K562 (cell line): ENCODE results near the gene COPA. TPM values are rescaled to one million over a fixed set of nuclear protein-coding genes. Genes with fewer than 3 reads are reported as not detected.

Experiments
- ATAC-seq: fragments of 200-7000 bp; cut with Tn5 transposase; 3 replicates; pipeline ENCODE4 v1.9.1; 2020; ENCODE audit warnings: moderate library complexity
- BruUV-seq: library from RNA; stranded (reverse); fragments of 400-500 nt; replicated peaks from 2 replicates; lab custom pipeline; 2021; lab: Mats Ljungman, UMichigan
- CTCF ChIA-PET: fragments of 300-600 bp; formaldehyde crosslinking; extraction: SDS; loops from one replicate; lab custom pipeline; 2021; ENCODE audit warnings: low intra/inter-chr PET ratio; lab: Yijun Ruan, JAX
- POLR2A ChIA-PET: fragments of 300-600, 350-650 bp; sonication (Branson Sonifier 250); formaldehyde crosslinking; extraction: SDS; loops from one replicate; lab custom pipeline; 2021; ENCODE audit warnings: antibody characterized with exemption, inconsistent platforms; lab: Yijun Ruan, JAX
- DNase-seq, 4 experiments: peaks; one replicate each; pipeline versions ENCODE4 v3.0.0 to v3.0.0-alpha.2; 2011 to 2018; ENCODE audit warnings: low spot score in 3 of 4, mixed read lengths in 3 of 4; ENCODE audit errors: extremely low read depth in 1 of 4
- FAIRE-seq: peaks from 2 replicates; lab custom pipeline; 2011; peaks lifted over from hg19 to GRCh38; lab: Jason Lieb, UNC
- H2AFZ ChIP-seq: 2 replicates; pipeline ENCODE4 v1.6.0; 2011; ENCODE audit warnings: low read depth, low read length, control low read depth, inconsistent platforms
- H3K27ac ChIP-seq: fragments of 200-600 bp; 3 replicates; pipeline ENCODE4 v1.8.0; 2011; ENCODE audit warnings: low read depth, mild to moderate bottlenecking, control low read depth, inconsistent platforms, low read length, moderate library complexity, mixed read lengths; ENCODE audit errors: extremely low read depth
- H3K27me3 ChIP-seq, 2 experiments: fragments of 300-600 bp in 1 of 2; 2 replicates in 1 of 2; 3 replicates in 1 of 2; pipeline versions ENCODE4 v1.6.0 to v1.8.0; 2011; ENCODE audit warnings: inconsistent platforms in 2 of 2, low read length in 2 of 2, mild to moderate bottlenecking in 1 of 2, mixed read lengths in 1 of 2, moderate library complexity in 1 of 2; ENCODE audit not compliant: control insufficient read depth in 2 of 2, insufficient read depth in 2 of 2
- H3K36me3 ChIP-seq: fragments of 300-600 bp; 3 replicates; pipeline ENCODE4 v1.8.0; 2011; ENCODE audit warnings: mild to moderate bottlenecking, low read length, inconsistent platforms; ENCODE audit not compliant: control insufficient read depth, insufficient read depth
- H3K4me1 ChIP-seq, 2 experiments: fragments of 200-600 bp in 1 of 2; replicated peaks in 1 of 2; 2 replicates in 1 of 2; 3 replicates in 1 of 2; pipeline versions ENCODE4 v1.5.1 to v1.8.0; 2011; ENCODE audit warnings: inconsistent platforms in 2 of 2, low read length in 2 of 2, mild to moderate bottlenecking in 1 of 2, mixed read lengths in 1 of 2, moderate library complexity in 1 of 2; ENCODE audit not compliant: control insufficient read depth in 2 of 2, insufficient read depth in 2 of 2
- H3K4me2 ChIP-seq: 2 replicates; pipeline ENCODE4 v1.6.1; 2011; ENCODE audit warnings: low read length, control low read depth, inconsistent platforms, mixed read lengths; ENCODE audit not compliant: insufficient read depth
- H3K4me3 ChIP-seq: fragments of 200-600 bp; sonication (generic), shearing (Covaris generic); 2 replicates; pipeline ENCODE4 v1.5.1; 2016; ENCODE audit warnings: control low read depth, inconsistent platforms
- H3K79me2 ChIP-seq: fragments of 200-600 bp; 3 replicates; pipeline ENCODE4 v1.8.0; 2011; ENCODE audit warnings: low read length, inconsistent platforms; ENCODE audit not compliant: control insufficient read depth, insufficient read depth
- H3K9ac ChIP-seq, 2 experiments: 2 replicates each; pipeline versions ENCODE4 v1.6.0 to v1.6.1; 2011; ENCODE audit warnings: low read depth in 2 of 2, low read length in 2 of 2, control low read depth in 1 of 2, inconsistent platforms in 1 of 2, mild to moderate bottlenecking in 1 of 2, mixed read lengths in 1 of 2; ENCODE audit not compliant: insufficient read depth in 1 of 2
- H3K9me1 ChIP-seq: one replicate; pipeline ENCODE4 v1.6.0; 2011; ENCODE audit warnings: inconsistent platforms, mild to moderate bottlenecking, low read length, moderate library complexity; ENCODE audit not compliant: control insufficient read depth, insufficient read depth
- H3K9me3 ChIP-seq: replicated peaks from 2 replicates; pipeline ENCODE4 v1.5.1; 2011; ENCODE audit warnings: low read depth, low read length, inconsistent platforms; ENCODE audit not compliant: control insufficient read depth, insufficient read depth
- H4K20me1 ChIP-seq: replicated peaks from 2 replicates; pipeline ENCODE4 v1.6.1; 2011; ENCODE audit warnings: low read length, inconsistent platforms, mixed read lengths; ENCODE audit not compliant: control insufficient read depth, insufficient read depth
- BCL6 ChIP-seq: fragments of 250-450 bp; sonication (Bioruptor Pico); IDR thresholded peaks from 2 replicates; pipeline ENCODE4 v1.4.0; 2020
- CCAR2 ChIP-seq: fragments of 200-400 bp; formaldehyde crosslinking; IDR thresholded peaks from 2 replicates; pipeline ENCODE4 v1.6.1; 2017; ENCODE audit warnings: mild to moderate bottlenecking, low read depth, low read length
- COPS2 ChIP-seq: fragments of 450-650 bp; conservative IDR thresholded peaks from 2 replicates; pipeline ENCODE4 v1.6.1; 2016; ENCODE audit warnings: mild to moderate bottlenecking, moderate library complexity
- E2F3 ChIP-seq: fragments of 250-450 bp; sonication (Bioruptor Pico); IDR thresholded peaks from 2 replicates; pipeline ENCODE4 v1.4.0; 2020; ENCODE audit warnings: mild to moderate bottlenecking
- HNRNPK ChIP-seq: fragments of 200-400 bp; formaldehyde crosslinking; IDR thresholded peaks from one replicate; pipeline ENCODE4 v1.6.1; 2018; ENCODE audit warnings: mild to moderate bottlenecking, low read depth, low read length; ENCODE audit not compliant: poor library complexity, severe bottlenecking
- SAP30 ChIP-seq: fragments of 200-600 bp; sonication (generic); IDR thresholded peaks from 2 replicates; pipeline ENCODE4 v1.6.1; 2012; ENCODE audit warnings: borderline replicate concordance, low read depth, mild to moderate bottlenecking, moderate library complexity, low read length, control low read depth, inconsistent platforms; ENCODE audit not compliant: insufficient read depth, poor library complexity, severe bottlenecking
- TEAD1 ChIP-seq, 2 experiments: fragments of 450-650 bp in 1 of 2; sonication (generic) in 1 of 2; formaldehyde crosslinking; IDR thresholded peaks; 2 replicates each; pipeline versions ENCODE4 v1.4.0 to v1.8.0; 2020 to 2022; ENCODE audit warnings: mild to moderate bottlenecking in 2 of 2, missing genetic modification reagents in 1 of 2
- XRCC3 ChIP-seq: fragments of 450-650 bp; IDR thresholded peaks from 2 replicates; pipeline ENCODE4 v1.6.1; 2017; ENCODE audit warnings: mild to moderate bottlenecking, moderate library complexity
- WGBS: fragments of 100-300 bp; shearing (Covaris generic); methylation state at CpG from one replicate; pipeline ENCODE4 v1.1.6; 2016; ENCODE audit warnings: low coverage, mixed read lengths; ENCODE audit not compliant: insufficient coverage; ENCODE audit errors: missing lambda C conversion rate; 5-methylcytosine and 5-hydroxymethylcytosine counted together
- in situ Hi-C: fragments of 300-500 bp; cut with MboI; formaldehyde crosslinking; loops from 4 replicates; pipeline ENCODE4 v1.15.0; 2018; ENCODE audit warnings: inconsistent platforms, mixed read lengths
- intact Hi-C: fragments of 100-400 bp; cut with micrococcal nuclease; formaldehyde crosslinking; loops from 2 replicates; pipeline ENCODE4 v1.14.2; 2022
- polyA plus RNA-seq, 8 experiments: library from polyadenylated mRNA; depleted of rRNA in 4 of 8; stranded (reverse) in 5 of 8; unstranded in 3 of 8; fragments of >200 nt; fragmentation: Nextera tagmentation in 2 of 8; fragmentation: Illumina TruSeq in 1 of 8; extraction: Ambion mirVana in 2 of 8; extraction: Trizol in 1 of 8; gene quantifications; 2 replicates each; pipeline versions ENCODE4 v1.2.1 to v1.2.3, GENCODE V29; 2011 to 2014; ENCODE audit warnings: inconsistent platforms in 1 of 8, missing spikeins in 1 of 8
- total RNA-seq, 7 experiments: library from RNA; depleted of rRNA in 6 of 7; stranded (reverse); fragments of >200 nt in 6 of 7; fragmentation: Illumina TruSeq in 2 of 7; extraction: Trizol in 2 of 7; gene quantifications; 2 replicates each; pipeline versions ENCODE4 v1.2.1 to v1.2.3, GENCODE V29; 2011 to 2021; ENCODE audit warnings: low replicate concordance in 1 of 7
- TF ChIP-seq, protein P1 (sequence below): fragments of 450-650 bp; IDR thresholded peaks from 2 replicates; pipeline ENCODE4 v1.7.0; 2016; ENCODE audit warnings: borderline replicate concordance
- TF ChIP-seq, protein P2 (sequence below): sonication (generic); formaldehyde crosslinking; IDR thresholded peaks from 2 replicates; pipeline ENCODE4 v1.8.0; 2023; ENCODE audit warnings: missing genetic modification reagents, mild to moderate bottlenecking, borderline replicate concordance

The COPA gene
- total and polyA plus RNA-seq, 9 of the 15 experiments (the other 6 are each of a cell fraction or from before 2014, with no cell fraction given), result 49.8 to 222 (median 110) TPM

DNA sequence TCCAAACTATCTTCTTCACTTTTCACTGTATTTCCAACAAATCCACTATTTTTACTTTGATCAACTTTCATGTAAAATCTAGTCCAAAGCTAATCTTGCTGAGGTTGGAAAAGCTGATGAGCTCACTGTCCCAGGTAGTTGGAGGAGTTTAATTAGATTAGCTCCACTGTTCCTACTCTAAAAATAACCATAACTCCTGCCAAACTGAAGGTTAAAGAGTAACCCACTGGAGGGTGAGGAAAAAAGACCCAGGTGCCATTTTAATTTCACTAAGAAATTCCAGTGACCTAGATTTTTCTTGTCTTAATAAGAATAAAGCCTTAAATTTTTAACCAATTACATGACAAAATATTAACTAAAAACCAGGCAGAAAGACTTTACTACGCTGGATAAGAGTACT lies 96.0 kb downstream of the COPA start:
- BruUV-seq, result no TSS peak
- DNase-seq (no peak), ATAC-seq (no peak), FAIRE-seq (no peak)
- Histone ChIP-seq H3K79me2 (peaks cover 56% of the 10 kb centered on the region), H3K9me3 (no peaks in the 10 kb centered on the region), H4K20me1 (peaks cover 5% of the 10 kb centered on the region; the same call in 1 of the 2 replicates), H3K9ac (no peak overlapping the region), H3K4me1 (no peaks in the 10 kb centered on the region), H2AFZ (no peak overlapping the region), H3K36me3 (peaks cover 44% of the 10 kb centered on the region), H3K4me2 (no peak overlapping the region), H3K27ac (no peak overlapping the region), H3K4me3 (no peak overlapping the region), H3K9me1 (no peaks in the 10 kb centered on the region), H3K27me3 (no peaks in the 10 kb centered on the region)
- intact Hi-C loops (no loop called here), in situ Hi-C loops (no loop called here)
- ChIA-PET CTCF (no interaction called here), POLR2A (interaction anchor here (1.1 to 2.9 kb wide), 2 partner anchors 11 to 12 kb away, joined by 4 to 12 read pairs; no protein-coding TSS in a partner anchor)
- 89% methylated on average over 1 of the region's 1 CpG for WGBS
- TF ChIP-seq XRCC3 (no peak), BCL6 (CRISPR knock-in tag) (no peak), CCAR2 (no peak), SAP30 (no peak), HNRNPK (no peak), TEAD1 (CRISPR knock-in tag; IDR thresholded peaks at IDR 0.05) (no peak), E2F3 (CRISPR knock-in tag) (no peak), COPS2 (no peak)
- TF ChIP-seq, protein P1, sequence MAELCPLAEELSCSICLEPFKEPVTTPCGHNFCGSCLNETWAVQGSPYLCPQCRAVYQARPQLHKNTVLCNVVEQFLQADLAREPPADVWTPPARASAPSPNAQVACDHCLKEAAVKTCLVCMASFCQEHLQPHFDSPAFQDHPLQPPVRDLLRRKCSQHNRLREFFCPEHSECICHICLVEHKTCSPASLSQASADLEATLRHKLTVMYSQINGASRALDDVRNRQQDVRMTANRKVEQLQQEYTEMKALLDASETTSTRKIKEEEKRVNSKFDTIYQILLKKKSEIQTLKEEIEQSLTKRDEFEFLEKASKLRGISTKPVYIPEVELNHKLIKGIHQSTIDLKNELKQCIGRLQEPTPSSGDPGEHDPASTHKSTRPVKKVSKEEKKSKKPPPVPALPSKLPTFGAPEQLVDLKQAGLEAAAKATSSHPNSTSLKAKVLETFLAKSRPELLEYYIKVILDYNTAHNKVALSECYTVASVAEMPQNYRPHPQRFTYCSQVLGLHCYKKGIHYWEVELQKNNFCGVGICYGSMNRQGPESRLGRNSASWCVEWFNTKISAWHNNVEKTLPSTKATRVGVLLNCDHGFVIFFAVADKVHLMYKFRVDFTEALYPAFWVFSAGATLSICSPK, result no peak
- TF ChIP-seq, protein P2, sequence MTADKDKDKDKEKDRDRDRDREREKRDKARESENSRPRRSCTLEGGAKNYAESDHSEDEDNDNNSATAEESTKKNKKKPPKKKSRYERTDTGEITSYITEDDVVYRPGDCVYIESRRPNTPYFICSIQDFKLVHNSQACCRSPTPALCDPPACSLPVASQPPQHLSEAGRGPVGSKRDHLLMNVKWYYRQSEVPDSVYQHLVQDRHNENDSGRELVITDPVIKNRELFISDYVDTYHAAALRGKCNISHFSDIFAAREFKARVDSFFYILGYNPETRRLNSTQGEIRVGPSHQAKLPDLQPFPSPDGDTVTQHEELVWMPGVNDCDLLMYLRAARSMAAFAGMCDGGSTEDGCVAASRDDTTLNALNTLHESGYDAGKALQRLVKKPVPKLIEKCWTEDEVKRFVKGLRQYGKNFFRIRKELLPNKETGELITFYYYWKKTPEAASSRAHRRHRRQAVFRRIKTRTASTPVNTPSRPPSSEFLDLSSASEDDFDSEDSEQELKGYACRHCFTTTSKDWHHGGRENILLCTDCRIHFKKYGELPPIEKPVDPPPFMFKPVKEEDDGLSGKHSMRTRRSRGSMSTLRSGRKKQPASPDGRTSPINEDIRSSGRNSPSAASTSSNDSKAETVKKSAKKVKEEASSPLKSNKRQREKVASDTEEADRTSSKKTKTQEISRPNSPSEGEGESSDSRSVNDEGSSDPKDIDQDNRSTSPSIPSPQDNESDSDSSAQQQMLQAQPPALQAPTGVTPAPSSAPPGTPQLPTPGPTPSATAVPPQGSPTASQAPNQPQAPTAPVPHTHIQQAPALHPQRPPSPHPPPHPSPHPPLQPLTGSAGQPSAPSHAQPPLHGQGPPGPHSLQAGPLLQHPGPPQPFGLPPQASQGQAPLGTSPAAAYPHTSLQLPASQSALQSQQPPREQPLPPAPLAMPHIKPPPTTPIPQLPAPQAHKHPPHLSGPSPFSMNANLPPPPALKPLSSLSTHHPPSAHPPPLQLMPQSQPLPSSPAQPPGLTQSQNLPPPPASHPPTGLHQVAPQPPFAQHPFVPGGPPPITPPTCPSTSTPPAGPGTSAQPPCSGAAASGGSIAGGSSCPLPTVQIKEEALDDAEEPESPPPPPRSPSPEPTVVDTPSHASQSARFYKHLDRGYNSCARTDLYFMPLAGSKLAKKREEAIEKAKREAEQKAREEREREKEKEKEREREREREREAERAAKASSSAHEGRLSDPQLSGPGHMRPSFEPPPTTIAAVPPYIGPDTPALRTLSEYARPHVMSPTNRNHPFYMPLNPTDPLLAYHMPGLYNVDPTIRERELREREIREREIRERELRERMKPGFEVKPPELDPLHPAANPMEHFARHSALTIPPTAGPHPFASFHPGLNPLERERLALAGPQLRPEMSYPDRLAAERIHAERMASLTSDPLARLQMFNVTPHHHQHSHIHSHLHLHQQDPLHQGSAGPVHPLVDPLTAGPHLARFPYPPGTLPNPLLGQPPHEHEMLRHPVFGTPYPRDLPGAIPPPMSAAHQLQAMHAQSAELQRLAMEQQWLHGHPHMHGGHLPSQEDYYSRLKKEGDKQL, result no peak
